Activated T-cell treated with anti-CD3 and anti-CD28 coated beads for 24 hours (primary cell): ENCODE data around the gene RABIF.
"Not testable (repeated sequence)": the region's sequence is repeated elsewhere in the genome, so short reads cannot be mapped to it uniquely, and the experiment has no call there.

Experiments
- DNase-seq: peaks from one replicate; pipeline ENCODE4 v3.0.0-alpha.2; 2020; ENCODE audit warnings: low read depth

Gene RABIF

DNA sequence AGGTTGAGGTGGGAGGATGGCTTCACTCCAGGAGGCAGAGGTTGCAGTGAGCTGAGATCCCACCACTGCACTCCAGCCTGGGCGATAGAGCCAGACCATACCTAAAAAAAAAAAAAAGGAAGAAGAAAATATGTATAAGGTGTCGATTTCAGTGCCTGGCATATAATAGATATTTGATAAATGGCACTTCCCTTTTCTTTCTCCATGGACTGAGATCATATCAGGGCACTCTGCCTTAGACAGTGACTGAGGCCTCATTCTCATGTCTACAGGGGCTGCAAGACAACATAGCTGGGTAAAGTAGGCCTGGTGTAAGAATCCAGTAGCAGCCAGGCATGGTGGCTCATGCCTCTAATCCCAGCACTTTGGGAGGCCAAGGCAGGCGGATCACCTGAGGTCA, 57.0 kb downstream of the RABIF start:
- no peak for DNase-seq

DNA sequence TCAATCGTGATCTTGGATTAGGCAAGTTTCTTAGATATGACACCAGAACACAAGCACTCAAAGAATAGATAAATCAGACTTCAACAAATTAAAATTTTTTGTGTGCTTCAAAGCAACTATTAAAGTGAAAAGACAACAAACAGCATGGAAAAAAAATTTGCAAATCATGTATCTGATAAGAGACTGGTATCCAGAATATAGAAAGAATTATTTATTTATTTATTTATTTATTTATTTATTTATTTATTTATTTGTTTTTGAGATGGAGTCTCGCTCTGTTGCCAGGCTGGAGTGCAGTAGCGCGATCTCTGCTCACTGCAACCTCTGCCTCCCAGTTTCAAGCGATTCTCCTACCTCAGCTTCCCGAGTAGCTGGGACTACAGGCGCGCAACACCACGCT, 59.7 kb downstream of the RABIF start:
- DNase-seq = not testable (repeated sequence)
